Measurements from ENCODE around the gene HELZ. TPM values are rescaled to one million over a fixed set of nuclear protein-coding genes. Genes with fewer than 3 reads are reported as not detected.
"Not testable (repeated sequence)": the region's sequence is repeated elsewhere in the genome, so short reads cannot be mapped to it uniquely, and the experiment has no call there.

Gene HELZ
- total RNA-seq, 4 donors from 2014 or later: 14.7 to 122 (median 45.9) TPM

GRCh38 chr17:67130768-67131167 is 114.2 kb downstream of the HELZ start:
- intact Hi-C loops (cut with DNase I; ENCODE audit: low total_unique reads): no loop called here
- no peaks in the 10 kb centered on the region for H3K36me3 ChIP-seq
- no peaks in the 10 kb centered on the region for H3K9me3 ChIP-seq
- no peak overlapping the region for H3K27ac ChIP-seq
- no peaks in the 10 kb centered on the region for H3K4me1 ChIP-seq
- H3K4me3 ChIP-seq: no peak overlapping the region
- DNase-seq: no peak
- no peaks in the 10 kb centered on the region for H3K27me3 ChIP-seq
- no peak for TF ChIP-seq POLR2A (IDR thresholded peaks at IDR 0.05)
- TF ChIP-seq, protein P1, sequence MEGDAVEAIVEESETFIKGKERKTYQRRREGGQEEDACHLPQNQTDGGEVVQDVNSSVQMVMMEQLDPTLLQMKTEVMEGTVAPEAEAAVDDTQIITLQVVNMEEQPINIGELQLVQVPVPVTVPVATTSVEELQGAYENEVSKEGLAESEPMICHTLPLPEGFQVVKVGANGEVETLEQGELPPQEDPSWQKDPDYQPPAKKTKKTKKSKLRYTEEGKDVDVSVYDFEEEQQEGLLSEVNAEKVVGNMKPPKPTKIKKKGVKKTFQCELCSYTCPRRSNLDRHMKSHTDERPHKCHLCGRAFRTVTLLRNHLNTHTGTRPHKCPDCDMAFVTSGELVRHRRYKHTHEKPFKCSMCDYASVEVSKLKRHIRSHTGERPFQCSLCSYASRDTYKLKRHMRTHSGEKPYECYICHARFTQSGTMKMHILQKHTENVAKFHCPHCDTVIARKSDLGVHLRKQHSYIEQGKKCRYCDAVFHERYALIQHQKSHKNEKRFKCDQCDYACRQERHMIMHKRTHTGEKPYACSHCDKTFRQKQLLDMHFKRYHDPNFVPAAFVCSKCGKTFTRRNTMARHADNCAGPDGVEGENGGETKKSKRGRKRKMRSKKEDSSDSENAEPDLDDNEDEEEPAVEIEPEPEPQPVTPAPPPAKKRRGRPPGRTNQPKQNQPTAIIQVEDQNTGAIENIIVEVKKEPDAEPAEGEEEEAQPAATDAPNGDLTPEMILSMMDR (IDR thresholded peaks at IDR 0.05): no peak

GRCh38 chr17:67129283-67129682 is 115.7 kb downstream of the HELZ start:
- Histone ChIP-seq H3K4me1 (no peaks in the 10 kb centered on the region), H3K27me3 (no peaks in the 10 kb centered on the region), H3K4me3 (no peak overlapping the region), H3K27ac (no peak overlapping the region), H3K36me3 (no peaks in the 10 kb centered on the region), H3K9me3 (no peaks in the 10 kb centered on the region)
- intact Hi-C loops (cut with DNase I; ENCODE audit: low total_unique reads): no loop called here
- no peak for DNase-seq
- TF ChIP-seq POLR2A (IDR thresholded peaks at IDR 0.05): no peak

GRCh38 chr17:67128700-67129099 is 116.3 kb downstream of the HELZ start:
- Histone ChIP-seq H3K36me3 (no peaks in the 10 kb centered on the region), H3K27ac (no peak overlapping the region), H3K27me3 (no peaks in the 10 kb centered on the region), H3K4me3 (no peak overlapping the region), H3K9me3 (no peaks in the 10 kb centered on the region), H3K4me1 (no peaks in the 10 kb centered on the region)
- intact Hi-C loops (cut with DNase I; ENCODE audit: low total_unique reads): no loop called here
- TF ChIP-seq, protein P1 (IDR thresholded peaks at IDR 0.05): no peak
- TF ChIP-seq POLR2A (IDR thresholded peaks at IDR 0.05): no peak
- DNase-seq: no peak

GRCh38 chr17:67127925-67128324 is 117.1 kb downstream of the HELZ start:
- Histone ChIP-seq H3K4me1 (no peaks in the 10 kb centered on the region), H3K27me3 (no peaks in the 10 kb centered on the region), H3K4me3 (no peak overlapping the region), H3K36me3 (no peaks in the 10 kb centered on the region), H3K27ac (no peak overlapping the region), H3K9me3 (no peaks in the 10 kb centered on the region)
- intact Hi-C loops (cut with DNase I; ENCODE audit: low total_unique reads): no loop called here
- TF ChIP-seq, protein P1 (IDR thresholded peaks at IDR 0.05): no peak
- no peak for TF ChIP-seq POLR2A (IDR thresholded peaks at IDR 0.05)
- DNase-seq: no peak

DNA sequence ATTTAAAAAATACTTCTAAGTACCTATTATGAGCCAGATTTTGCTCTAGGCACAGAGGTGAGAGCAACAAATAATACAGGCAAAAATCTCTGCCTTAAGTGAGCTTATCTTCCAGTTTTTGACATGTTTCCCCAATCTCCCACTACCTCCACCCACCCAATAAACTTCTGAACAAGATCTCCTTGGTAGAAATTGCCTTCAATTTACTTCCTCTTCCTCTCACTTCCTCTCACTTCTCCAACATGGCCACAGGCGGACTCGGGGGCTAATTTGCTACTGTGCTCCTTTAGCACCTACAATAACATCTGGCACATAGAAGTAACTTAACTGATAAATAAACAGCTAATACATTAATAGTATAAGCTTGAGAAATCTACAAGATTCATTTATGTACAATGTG is 118.0 kb downstream of the HELZ start:
- Histone ChIP-seq H3K36me3 (no peaks in the 10 kb centered on the region), H3K4me1 (no peaks in the 10 kb centered on the region), H3K4me3 (no peak overlapping the region), H3K27me3 (no peaks in the 10 kb centered on the region), H3K9me3 (no peaks in the 10 kb centered on the region), H3K27ac (no peak overlapping the region)
- DNase-seq: no peak
- intact Hi-C loops (cut with DNase I; ENCODE audit: low total_unique reads): no loop called here
- TF ChIP-seq, protein P1 (IDR thresholded peaks at IDR 0.05): no peak
- TF ChIP-seq POLR2A (IDR thresholded peaks at IDR 0.05): no peak

- intact Hi-C loops (cut with DNase I; ENCODE audit: low total_unique reads); H3K27ac ChIP-seq: not testable (repeated sequence)
Measured at GRCh38 chr17:67126543-67126942, 118.5 kb downstream of the HELZ start.

More at GRCh38 chr17:67126543-67126942, 118.5 kb downstream of the HELZ start:
- H3K4me3 ChIP-seq, H3K36me3 ChIP-seq, H3K27me3 ChIP-seq, H3K4me1 ChIP-seq, DNase-seq, H3K9me3 ChIP-seq: not testable (repeated sequence)
